Endothelial cell of umbilical vein (primary cell): ENCODE measurements around the gene PASK. TPM values are rescaled to one million over a fixed set of nuclear protein-coding genes. Genes with fewer than 3 reads are reported as not detected.

ENCODE experiments used
- BruUV-seq: library from RNA; stranded (reverse); fragments of 400-500 nt; replicated peaks from 2 replicates; lab custom pipeline; 2021; lab: Mats Ljungman, UMichigan
- CTCF ChIA-PET: fragments of 300-600, 350-600 bp; sonication (Branson Sonifier 250); formaldehyde crosslinking; loops from one replicate; lab custom pipeline; 2021; ENCODE audit warnings: antibody characterized with exemption, inconsistent platforms; lab: Charles Lee
- POLR2A ChIA-PET: fragments of 300-600, 350-600 bp; sonication (Branson Sonifier 250); formaldehyde crosslinking; loops from one replicate; lab custom pipeline; 2021; ENCODE audit warnings: antibody characterized with exemption, inconsistent platforms; lab: Charles Lee
- DNase-seq: peaks from one replicate; pipeline ENCODE4 v3.0.0-alpha.2; 2011; ENCODE audit warnings: low read depth, low spot score
- FAIRE-seq: peaks from 2 replicates; lab custom pipeline; 2011; peaks lifted over from hg19 to GRCh38; lab: Jason Lieb, UNC
- H2AFZ ChIP-seq: 2 replicates; pipeline ENCODE4 v1.6.0; 2012; ENCODE audit warnings: low read depth, low read length, control low read depth, inconsistent platforms
- H3K27ac ChIP-seq: 2 replicates; pipeline ENCODE4 v1.5.1; 2011; ENCODE audit warnings: low read depth, mild to moderate bottlenecking, control low read depth, low read length, moderate library complexity; ENCODE audit not compliant: insufficient read depth
- H3K27me3 ChIP-seq, 2 experiments: 2 replicates each; pipeline versions ENCODE4 v1.6.0 to v1.6.1; 2011; ENCODE audit warnings: low read length in 2 of 2, mixed read lengths in 1 of 2; ENCODE audit not compliant: control insufficient read depth in 2 of 2, insufficient read depth in 2 of 2
- H3K36me3 ChIP-seq, 2 experiments: 2 replicates in 1 of 2; 3 replicates in 1 of 2; pipeline ENCODE4 v1.5.1; 2011; ENCODE audit warnings: low read length in 2 of 2, mild to moderate bottlenecking in 1 of 2, moderate library complexity in 1 of 2; ENCODE audit not compliant: control insufficient read depth in 2 of 2, insufficient read depth in 2 of 2; ENCODE audit errors: extremely low read depth in 1 of 2
- H3K4me1 ChIP-seq: 3 replicates; pipeline ENCODE4 v1.5.1; 2011; ENCODE audit warnings: mild to moderate bottlenecking, low read length; ENCODE audit not compliant: control insufficient read depth, insufficient read depth; ENCODE audit errors: extremely low read depth
- H3K4me2 ChIP-seq: 2 replicates; pipeline ENCODE4 v1.6.1; 2011; ENCODE audit warnings: low read length, control low read depth, mixed read lengths; ENCODE audit not compliant: insufficient read depth
- H3K4me3 ChIP-seq, 3 experiments: fragments of 200-600 bp in 1 of 3; sonication (generic), shearing (Covaris generic) in 1 of 3; replicated peaks in 1 of 3; 2 replicates each; pipeline ENCODE4 v1.5.1; 2011 to 2016; ENCODE audit warnings: control low read depth in 3 of 3, low read length in 3 of 3, mild to moderate bottlenecking in 2 of 3, inconsistent platforms in 1 of 3, low read depth in 1 of 3, moderate library complexity in 1 of 3; ENCODE audit not compliant: insufficient read depth in 1 of 3
- H3K79me2 ChIP-seq: 2 replicates; pipeline ENCODE4 v1.6.0; 2012; ENCODE audit warnings: low read length, inconsistent platforms; ENCODE audit not compliant: control insufficient read depth, insufficient read depth
- H3K9ac ChIP-seq: replicated peaks from 2 replicates; pipeline ENCODE3; 2011; ENCODE audit warnings: low read length, control low read depth; ENCODE audit not compliant: insufficient read depth; ENCODE audit errors: extremely low read depth
- H3K9me1 ChIP-seq: replicated peaks from 3 replicates; pipeline ENCODE4 v1.6.0; 2011; ENCODE audit warnings: mild to moderate bottlenecking, low read length; ENCODE audit not compliant: control insufficient read depth, insufficient read depth; ENCODE audit errors: extremely low read depth
- H3K9me3 ChIP-seq: replicated peaks from 2 replicates; pipeline ENCODE4 v1.5.1; 2012; ENCODE audit warnings: low read length, inconsistent platforms; ENCODE audit not compliant: control insufficient read depth, insufficient read depth
- H4K20me1 ChIP-seq: replicated peaks from 2 replicates; pipeline ENCODE3; 2011; ENCODE audit warnings: mild to moderate bottlenecking, low read length; ENCODE audit not compliant: control insufficient read depth, insufficient read depth; ENCODE audit errors: extremely low read depth
- EZH2 ChIP-seq: IDR thresholded peaks from 2 replicates; pipeline ENCODE4 v1.6.1; 2012; ENCODE audit warnings: borderline replicate concordance, low read depth, mild to moderate bottlenecking, moderate library complexity, low read length, inconsistent platforms; ENCODE audit not compliant: severe bottlenecking
- FOS ChIP-seq: IDR thresholded peaks from 2 replicates; pipeline ENCODE4 v1.6.1; 2011; ENCODE audit warnings: mild to moderate bottlenecking, low read length, moderate library complexity, borderline replicate concordance; ENCODE audit not compliant: insufficient read depth
- GATA2 ChIP-seq: IDR thresholded peaks from 2 replicates; pipeline ENCODE4 v1.7.0; 2011; ENCODE audit warnings: low read depth, mild to moderate bottlenecking, moderate library complexity, mixed read lengths, low read length; ENCODE audit not compliant: insufficient read length, insufficient read depth
- JUN ChIP-seq: IDR thresholded peaks from 2 replicates; pipeline ENCODE4 v1.6.1; 2011; ENCODE audit warnings: borderline replicate concordance, low read depth; ENCODE audit not compliant: insufficient read length, insufficient read depth
- MYC ChIP-seq: IDR thresholded peaks from one replicate; pipeline ENCODE4 v1.6.1; 2011; ENCODE audit warnings: mild to moderate bottlenecking, low read depth, low read length
- POLR2A ChIP-seq: IDR thresholded peaks from 2 replicates; pipeline ENCODE4 v1.6.1; 2012; ENCODE audit warnings: low read depth, mild to moderate bottlenecking, control low read depth, low read length
- POLR2AphosphoS5 ChIP-seq: IDR thresholded peaks from 2 replicates; pipeline ENCODE4 v1.6.1; 2012; ENCODE audit warnings: low read depth, mild to moderate bottlenecking, control low read depth, low read length, moderate library complexity; ENCODE audit not compliant: insufficient read depth
- dilution Hi-C: fragments of 300-500 bp; cut with MboI; formaldehyde crosslinking; loops from one replicate; pipeline ENCODE4 v1.15.0; 2019; ENCODE audit warnings: low sequenced_read_pairs; ENCODE audit not compliant: extremely low pct_ligation_motif_present
- intact Hi-C: fragments of 100-400 bp; cut with micrococcal nuclease; formaldehyde crosslinking; loops from one replicate; pipeline ENCODE4 v1.10.0; 2022
- polyA plus RNA-seq, 4 experiments: library from polyadenylated mRNA; depleted of rRNA in 3 of 4; stranded (reverse) in 3 of 4; unstranded in 1 of 4; fragments of >200 nt; gene quantifications; 2 replicates each; pipeline versions ENCODE4 v1.2.1 to v1.2.3, GENCODE V29; 2011 to 2012; ENCODE audit warnings: missing spikeins in 1 of 4
- total RNA-seq: library from RNA; stranded (reverse); gene quantifications from 2 replicates; pipeline ENCODE4 v1.2.3, GENCODE V29; 2021
- TF ChIP-seq, protein P1 (sequence below): IDR thresholded peaks from 2 replicates; pipeline ENCODE4 v1.6.1; 2011; ENCODE audit not compliant: insufficient read depth, insufficient read length
- TF ChIP-seq, protein P2 (sequence below), 2 donors: IDR thresholded peaks; 1 replicate in 1 of 2; 2 replicates in 1 of 2; pipeline ENCODE4 v1.5.1; 2011; ENCODE audit warnings: low read length in 2 of 2, mild to moderate bottlenecking in 2 of 2, moderate library complexity in 2 of 2, control low read depth in 1 of 2, inconsistent platforms in 1 of 2, low read depth in 1 of 2; ENCODE audit not compliant: insufficient read depth in 1 of 2; ENCODE audit errors: extremely low read depth in 1 of 2

Gene PASK
- total and polyA plus RNA-seq, 2 donors (not counting 3 experiments of a cell fraction or from before 2014, with no cell fraction given) = 5.7 to 17.3 TPM

GRCh38 chr2:241191081-241191480, 41.8 kb upstream of the PASK start:
- no peaks in the 10 kb centered on the region for H3K9me3 ChIP-seq

More at GRCh38 chr2:241191081-241191480, 41.8 kb upstream of the PASK start:
- no peak for TF ChIP-seq POLR2AphosphoS5
- no peak for TF ChIP-seq EZH2
- TF ChIP-seq GATA2 = no peak
- TF ChIP-seq, protein P1, sequence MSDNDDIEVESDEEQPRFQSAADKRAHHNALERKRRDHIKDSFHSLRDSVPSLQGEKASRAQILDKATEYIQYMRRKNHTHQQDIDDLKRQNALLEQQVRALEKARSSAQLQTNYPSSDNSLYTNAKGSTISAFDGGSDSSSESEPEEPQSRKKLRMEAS = no peak
- no peak for TF ChIP-seq POLR2A
- TF ChIP-seq FOS = no peak
- TF ChIP-seq JUN = no peak
- no peak for TF ChIP-seq MYC
- TF ChIP-seq, protein P2, sequence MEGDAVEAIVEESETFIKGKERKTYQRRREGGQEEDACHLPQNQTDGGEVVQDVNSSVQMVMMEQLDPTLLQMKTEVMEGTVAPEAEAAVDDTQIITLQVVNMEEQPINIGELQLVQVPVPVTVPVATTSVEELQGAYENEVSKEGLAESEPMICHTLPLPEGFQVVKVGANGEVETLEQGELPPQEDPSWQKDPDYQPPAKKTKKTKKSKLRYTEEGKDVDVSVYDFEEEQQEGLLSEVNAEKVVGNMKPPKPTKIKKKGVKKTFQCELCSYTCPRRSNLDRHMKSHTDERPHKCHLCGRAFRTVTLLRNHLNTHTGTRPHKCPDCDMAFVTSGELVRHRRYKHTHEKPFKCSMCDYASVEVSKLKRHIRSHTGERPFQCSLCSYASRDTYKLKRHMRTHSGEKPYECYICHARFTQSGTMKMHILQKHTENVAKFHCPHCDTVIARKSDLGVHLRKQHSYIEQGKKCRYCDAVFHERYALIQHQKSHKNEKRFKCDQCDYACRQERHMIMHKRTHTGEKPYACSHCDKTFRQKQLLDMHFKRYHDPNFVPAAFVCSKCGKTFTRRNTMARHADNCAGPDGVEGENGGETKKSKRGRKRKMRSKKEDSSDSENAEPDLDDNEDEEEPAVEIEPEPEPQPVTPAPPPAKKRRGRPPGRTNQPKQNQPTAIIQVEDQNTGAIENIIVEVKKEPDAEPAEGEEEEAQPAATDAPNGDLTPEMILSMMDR (IDR thresholded peaks at IDR 0.05; ENCODE audit: extremely low read depth in 1 of 2, insufficient read depth in 1 of 2, low read depth in 1 of 2, low read length in 2 of 2) = no peak
- Histone ChIP-seq H3K4me3 (no peak overlapping the region), H3K79me2 (no peaks in the 10 kb centered on the region), H3K4me1 (no peaks in the 10 kb centered on the region), H3K9ac (no peak overlapping the region), H4K20me1 (no peaks in the 10 kb centered on the region), H3K9me1 (no peaks in the 10 kb centered on the region), H2AFZ (no peak overlapping the region), H3K36me3 (no peaks in the 10 kb centered on the region), H3K27me3 (no peaks in the 10 kb centered on the region), H3K4me2 (no peak overlapping the region), H3K27ac (no peak overlapping the region)
- dilution Hi-C loops = no loop called here
- FAIRE-seq = no peak
- ChIA-PET POLR2A (no interaction called here), CTCF (no interaction called here)
- no TSS peak for BruUV-seq
- DNase-seq = no peak
- intact Hi-C loops = no loop called here
